HCT116 (cell line): ENCODE results near the gene KPNA3. TPM values are rescaled to one million over a fixed set of nuclear protein-coding genes. Genes with fewer than 3 reads are reported as not detected.
A peak's percentile ranks its signal among the peaks of the same experiment; 100 is the strongest.

Source experiments
- ATAC-seq: fragments of 200-7000 bp; cut with Tn5 transposase; 2 replicates; pipeline ENCODE4 v1.9.1; 2020; ENCODE audit warnings: mild to moderate bottlenecking, moderate library complexity
- BruUV-seq: library from RNA; stranded (reverse); fragments of 400-500 nt; replicated peaks from 2 replicates; lab custom pipeline; 2021; lab: Mats Ljungman, UMichigan
- CTCF ChIA-PET: fragments of 300-600 bp; sonication (Branson Sonifier 250); formaldehyde crosslinking; loops from one replicate; lab custom pipeline; 2021; ENCODE audit warnings: antibody characterized with exemption; lab: Charles Lee
- POLR2A ChIA-PET: fragments of 300-600, 350-600 bp; sonication (Branson Sonifier 250); formaldehyde crosslinking; loops from one replicate; lab custom pipeline; 2021; ENCODE audit warnings: antibody characterized with exemption; lab: Charles Lee
- RAD21 ChIA-PET, 2 experiments: fragments of 300-600 bp; sonication (Branson Sonifier 250); formaldehyde crosslinking; loops; one replicate each; lab custom pipeline; 2023; ENCODE audit warnings: low total read pairs in 2 of 2; ENCODE audit not compliant: uncharacterized antibody in 2 of 2, unreplicated experiment in 2 of 2, low non-redundant PET in 1 of 2; lab: Charles Lee
- DNase-seq: peaks from one replicate; pipeline ENCODE4 v3.0.0-alpha.2; 2010; ENCODE audit warnings: low read depth, low spot score
- H2AFZ ChIP-seq: fragments of 200-600 bp; shearing (Covaris generic), sonication (generic); 2 replicates; pipeline ENCODE4 v1.6.1; 2017; ENCODE audit warnings: low read depth, mixed run types, mixed read lengths, antibody characterized with exemption, low read length; ENCODE audit not compliant: poor library complexity, severe bottlenecking
- H3K27ac ChIP-seq: 2 replicates; pipeline ENCODE4 v1.5.1; 2012; ENCODE audit warnings: low read depth, low read length
- H3K27me3 ChIP-seq: fragments of 200-600 bp; sonication (generic); 2 replicates; pipeline ENCODE4 v1.6.1; 2016; ENCODE audit warnings: mixed run types, low read length, mixed read lengths; ENCODE audit not compliant: insufficient read depth
- H3K36me3 ChIP-seq, 2 experiments: fragments of 200-500 bp in 1 of 2; fragments of 200-600 bp in 1 of 2; sonication (Bioruptor generic) in 1 of 2; sonication (generic) in 1 of 2; 2 replicates each; pipeline versions ENCODE4 v1.5.1 to v1.6.1; 2014 to 2016; ENCODE audit warnings: low read length in 2 of 2, inconsistent platforms in 1 of 2, mixed read lengths in 1 of 2, mixed run types in 1 of 2; ENCODE audit not compliant: insufficient read depth in 2 of 2, control insufficient read depth in 1 of 2
- H3K4me1 ChIP-seq, 2 experiments: fragments of 200-600 bp in 1 of 2; sonication (generic) in 1 of 2; 2 replicates each; pipeline versions ENCODE4 v1.5.1 to v1.6.1; 2012 to 2017; ENCODE audit warnings: low read length in 2 of 2, inconsistent platforms in 1 of 2, mild to moderate bottlenecking in 1 of 2, mixed read lengths in 1 of 2, mixed run types in 1 of 2, moderate library complexity in 1 of 2; ENCODE audit not compliant: insufficient read depth in 2 of 2, control insufficient read depth in 1 of 2
- H3K4me2 ChIP-seq: fragments of 200-600 bp; sonication (generic); 2 replicates; pipeline ENCODE4 v1.6.1; 2017; ENCODE audit warnings: mixed run types, low read length, mixed read lengths
- H3K4me3 ChIP-seq, 2 experiments: fragments of 200-600 bp in 1 of 2; sonication (generic) in 1 of 2; replicated peaks in 1 of 2; 2 replicates each; pipeline ENCODE4 v1.5.1; 2011 to 2016; ENCODE audit warnings: low read length in 2 of 2, control low read depth in 1 of 2, low read depth in 1 of 2, mild to moderate bottlenecking in 1 of 2, mixed read lengths in 1 of 2, mixed run types in 1 of 2
- H3K79me2 ChIP-seq: fragments of 200-600 bp; sonication (generic); 2 replicates; pipeline ENCODE4 v1.6.1; 2017; ENCODE audit warnings: mild to moderate bottlenecking, mixed run types, low read length, moderate library complexity, mixed read lengths; ENCODE audit not compliant: insufficient read depth
- H3K9ac ChIP-seq: fragments of 200-600 bp; sonication (generic); 2 replicates; pipeline ENCODE4 v1.6.1; 2016; ENCODE audit warnings: low read length, mixed read lengths
- H3K9me2 ChIP-seq: fragments of 200-600 bp; sonication (generic), shearing (Covaris generic); 2 replicates; pipeline ENCODE4 v1.6.1; 2017; ENCODE audit warnings: mixed run types, mild to moderate bottlenecking, moderate library complexity; ENCODE audit not compliant: insufficient read depth
- H3K9me3 ChIP-seq, 2 experiments: fragments of 200-500 bp in 1 of 2; fragments of 200-600 bp in 1 of 2; sonication (Bioruptor generic) in 1 of 2; sonication (generic) in 1 of 2; 2 replicates each; pipeline ENCODE4 v1.6.1; 2014 to 2017; ENCODE audit warnings: low read length in 2 of 2, mixed read lengths in 2 of 2, inconsistent platforms in 1 of 2, low read depth in 1 of 2, mild to moderate bottlenecking in 1 of 2, mixed run types in 1 of 2, moderate library complexity in 1 of 2; ENCODE audit not compliant: control insufficient read depth in 1 of 2, insufficient read depth in 1 of 2
- H4K20me1 ChIP-seq: fragments of 200-600 bp; sonication (generic), shearing (Covaris generic); 2 replicates; pipeline ENCODE4 v1.6.1; 2017; ENCODE audit warnings: mixed run types, mild to moderate bottlenecking, moderate library complexity; ENCODE audit not compliant: insufficient read depth
- CTCF ChIP-seq, 3 experiments: fragments of 200-600 bp in 1 of 3; sonication (generic) in 1 of 3; IDR thresholded peaks in 2 of 3; conservative IDR thresholded peaks in 1 of 3; 2 replicates each; pipeline ENCODE4 v1.5.1; 2012 to 2017; ENCODE audit warnings: low read depth in 2 of 3, low read length in 2 of 3, antibody characterized with exemption in 1 of 3, borderline replicate concordance in 1 of 3, control low read depth in 1 of 3, mild to moderate bottlenecking in 1 of 3, mixed read lengths in 1 of 3, mixed run types in 1 of 3, moderate library complexity in 1 of 3; ENCODE audit not compliant: insufficient read depth in 1 of 3
- ELF1 ChIP-seq: IDR thresholded peaks from 2 replicates; pipeline ENCODE4 v1.6.1; 2012; ENCODE audit warnings: low read depth, borderline replicate concordance
- EZH2 ChIP-seq: fragments of 200-600 bp; sonication (generic); IDR thresholded peaks from 2 replicates; pipeline ENCODE4 v1.6.1; 2017; ENCODE audit warnings: antibody characterized with exemption, mixed run types
- RAD21 ChIP-seq: IDR thresholded peaks from 2 replicates; pipeline ENCODE4 v1.6.1; 2012; ENCODE audit warnings: low read depth, mild to moderate bottlenecking
- SP1 ChIP-seq: IDR thresholded peaks from 2 replicates; pipeline ENCODE4 v1.6.1; 2012; ENCODE audit warnings: low read depth
- SRF ChIP-seq: IDR thresholded peaks from 2 replicates; pipeline ENCODE4 v1.6.1; 2012; ENCODE audit warnings: low read depth
- TCF7L2 ChIP-seq: IDR thresholded peaks from 2 replicates; pipeline ENCODE4 v1.7.0; 2011; ENCODE audit warnings: borderline replicate concordance, inconsistent platforms; ENCODE audit not compliant: insufficient read depth, insufficient read length; ENCODE audit errors: extremely low read depth
- YY1 ChIP-seq: IDR thresholded peaks from 2 replicates; pipeline ENCODE4 v1.6.1; 2011; ENCODE audit warnings: low read length, low read depth, moderate library complexity, mild to moderate bottlenecking; ENCODE audit not compliant: insufficient replicate concordance; ENCODE audit errors: extremely low read depth
- ZBTB33 ChIP-seq: IDR thresholded peaks from 2 replicates; pipeline ENCODE4 v1.6.1; 2011; ENCODE audit warnings: mild to moderate bottlenecking, low read length, moderate library complexity; ENCODE audit not compliant: insufficient replicate concordance; ENCODE audit errors: extremely low read depth
- intact Hi-C: fragments of 100-400 bp; cut with micrococcal nuclease; formaldehyde crosslinking; loops from 2 replicates; pipeline ENCODE4 v1.10.0; 2022
- total RNA-seq: library from RNA; stranded (reverse); gene quantifications from one replicate; pipeline ENCODE4 v1.2.1, GENCODE V29; 2021; ENCODE audit not compliant: unreplicated experiment
- TF ChIP-seq, protein P1 (sequence below): IDR thresholded peaks from 2 replicates; pipeline ENCODE4 v1.6.1; 2012

KPNA3 gene
- total RNA-seq, 1 experiment from 2014 or later = 45.0 TPM

GRCh38 chr13:49828453-49828852 is 36.0 kb upstream of the KPNA3 start:
- Histone ChIP-seq H3K9ac (no peak overlapping the region), H3K9me2 (no peaks in the 10 kb centered on the region), H3K27me3 (no peaks in the 10 kb centered on the region), H3K27ac (no peak overlapping the region), H3K36me3 (no peaks in the 10 kb centered on the region), H3K4me2 (no peak overlapping the region), H3K79me2 (no peaks in the 10 kb centered on the region), H4K20me1 (no peaks in the 10 kb centered on the region), H3K4me3 (no peak overlapping the region), H3K9me3 (no peaks in the 10 kb centered on the region), H3K4me1 (no peaks in the 10 kb centered on the region), H2AFZ (no peak overlapping the region)
- ATAC-seq (peak; percentile 68; the same call in 1 of the 2 replicates), DNase-seq (no peak)
- ChIA-PET RAD21 (no interaction called here), CTCF (no interaction called here), POLR2A (no interaction called here)
- no TSS peak for BruUV-seq
- intact Hi-C loops = no loop called here
- TF ChIP-seq TCF7L2 (no peak), YY1 (no peak), SP1 (no peak), SRF (no peak), ZBTB33 (no peak), EZH2 (no peak), ELF1 (no peak), RAD21 (no peak), CTCF (IDR thresholded peaks at IDR 0.05 in 2 of 3, conservative IDR thresholded peaks at IDR 0.05 in 1 of 3; ENCODE audit: borderline replicate concordance in 1 of 3, insufficient read depth in 1 of 3, low read depth in 2 of 3, low read length in 2 of 3) (no peak)
- TF ChIP-seq, protein P1, sequence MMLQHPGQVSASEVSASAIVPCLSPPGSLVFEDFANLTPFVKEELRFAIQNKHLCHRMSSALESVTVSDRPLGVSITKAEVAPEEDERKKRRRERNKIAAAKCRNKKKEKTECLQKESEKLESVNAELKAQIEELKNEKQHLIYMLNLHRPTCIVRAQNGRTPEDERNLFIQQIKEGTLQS = no peak
